ENCODE data around the gene ATP5F1A.

DNA sequence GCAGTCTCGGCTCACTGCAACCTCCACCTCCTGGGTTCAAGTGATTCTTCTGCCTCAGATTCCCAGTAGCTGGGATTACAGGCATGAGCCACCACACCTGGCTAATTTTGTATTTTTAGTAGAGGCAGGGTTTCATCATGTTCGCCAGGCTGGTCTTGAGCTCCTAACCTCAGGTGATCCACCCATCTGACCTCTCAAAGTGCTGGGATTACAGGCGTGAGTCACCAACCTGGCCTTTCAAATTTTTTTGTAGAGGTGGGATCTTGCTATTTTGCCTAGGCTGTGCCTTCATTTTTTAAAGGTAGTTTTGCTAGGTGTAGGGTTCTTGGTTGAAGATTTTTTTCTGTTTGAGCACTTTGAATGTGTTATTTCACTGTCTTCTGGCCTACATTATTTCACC lies 12.3 kb upstream of the ATP5F1A start:
- TF ChIP-seq, protein P1, sequence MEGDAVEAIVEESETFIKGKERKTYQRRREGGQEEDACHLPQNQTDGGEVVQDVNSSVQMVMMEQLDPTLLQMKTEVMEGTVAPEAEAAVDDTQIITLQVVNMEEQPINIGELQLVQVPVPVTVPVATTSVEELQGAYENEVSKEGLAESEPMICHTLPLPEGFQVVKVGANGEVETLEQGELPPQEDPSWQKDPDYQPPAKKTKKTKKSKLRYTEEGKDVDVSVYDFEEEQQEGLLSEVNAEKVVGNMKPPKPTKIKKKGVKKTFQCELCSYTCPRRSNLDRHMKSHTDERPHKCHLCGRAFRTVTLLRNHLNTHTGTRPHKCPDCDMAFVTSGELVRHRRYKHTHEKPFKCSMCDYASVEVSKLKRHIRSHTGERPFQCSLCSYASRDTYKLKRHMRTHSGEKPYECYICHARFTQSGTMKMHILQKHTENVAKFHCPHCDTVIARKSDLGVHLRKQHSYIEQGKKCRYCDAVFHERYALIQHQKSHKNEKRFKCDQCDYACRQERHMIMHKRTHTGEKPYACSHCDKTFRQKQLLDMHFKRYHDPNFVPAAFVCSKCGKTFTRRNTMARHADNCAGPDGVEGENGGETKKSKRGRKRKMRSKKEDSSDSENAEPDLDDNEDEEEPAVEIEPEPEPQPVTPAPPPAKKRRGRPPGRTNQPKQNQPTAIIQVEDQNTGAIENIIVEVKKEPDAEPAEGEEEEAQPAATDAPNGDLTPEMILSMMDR (IDR thresholded peaks at IDR 0.05; ENCODE audit: low read depth, low read length), result no peak
- no peak for TF ChIP-seq EZH2phosphoT487 (IDR thresholded peaks at IDR 0.05; ENCODE audit: low read depth)
